Measurements from ENCODE around the gene MMP10.

GRCh38 chr11:102793677-102794290 lies 13.4 kb upstream of the MMP10 start:
- TF ChIP-seq CTCF (IDR thresholded peaks at IDR 0.05; ENCODE audit: low read depth, low read length) (no peak), EZH2phosphoT487 (IDR thresholded peaks at IDR 0.05; ENCODE audit: low read depth) (no peak)

Measured in OCI-LY3 (cell line).